ENCODE results near the gene FNDC11.

GRCh38 chr20:63548542-63548941 lies 5.4 kb upstream of the FNDC11 start:
- TF ChIP-seq CTCF (IDR thresholded peaks at IDR 0.05) (no peak), POLR2A (IDR thresholded peaks at IDR 0.05) (no peak)
